Testis (tissue), 3 donors: ENCODE results near the gene KLK3. TPM values are rescaled to one million over a fixed set of nuclear protein-coding genes. Genes with fewer than 3 reads are reported as not detected.
A peak's percentile ranks its signal among the peaks of the same experiment; 100 is the strongest.

Experiments
- DNase-seq: peaks from one replicate; pipeline ENCODE4 v3.0.0-alpha.2; 2019
- H3K27ac ChIP-seq, 2 donors: fragments of 200-600 bp; sonication (generic); one replicate each; pipeline ENCODE4 v1.5.1; 2019
- H3K27me3 ChIP-seq: fragments of 200-600 bp; sonication (generic); one replicate; pipeline ENCODE4 v1.5.1; 2019
- H3K36me3 ChIP-seq: fragments of 200-600 bp; sonication (generic); one replicate; pipeline ENCODE4 v1.5.1; 2017; ENCODE audit warnings: low read depth; ENCODE audit errors: missing control alignments
- H3K4me1 ChIP-seq: fragments of 200-600 bp; sonication (generic); one replicate; pipeline ENCODE4 v1.5.1; 2019
- H3K4me3 ChIP-seq, 2 donors: fragments of 200-600 bp; sonication (generic); one replicate each; pipeline ENCODE4 v1.5.1; 2017 to 2019
- H3K9me3 ChIP-seq: fragments of 200-600 bp; sonication (generic); one replicate; pipeline ENCODE4 v1.5.1; 2017
- CTCF ChIP-seq, 3 experiments: fragments of 450-650 bp in 2 of 3; fragments of 200-600 bp in 1 of 3; sonication (generic) in 1 of 3; IDR thresholded peaks; one replicate each; pipeline ENCODE4 v1.5.1; 2016 to 2019; ENCODE audit warnings: antibody characterized with exemption in 3 of 3, mild to moderate bottlenecking in 2 of 3, moderate library complexity in 1 of 3
- POLR2A ChIP-seq: fragments of 450-650 bp; IDR thresholded peaks from one replicate; pipeline ENCODE4 v1.6.1; 2017; ENCODE audit warnings: antibody characterized with exemption, mild to moderate bottlenecking, moderate library complexity
- WGBS, 2 donors: methylation state at CpG; one replicate each; pipeline ENCODE4 v1.1.5; 2018; 5-methylcytosine and 5-hydroxymethylcytosine counted together
- intact Hi-C: fragments of 100-400 bp; cut with DNase I; formaldehyde crosslinking; loops from one replicate; pipeline ENCODE4 v1.15.1; 2023; ENCODE audit warnings: low total_unique reads
- polyA plus RNA-seq: library from polyadenylated mRNA; stranded (reverse); fragments of 350-450 nt; fragmentation: Illumina TruSeq; extraction: RNeasy Lipid Tissue Mini Kit (QIAGEN cat#74804); gene quantifications from one replicate; pipeline ENCODE4 v1.2.3, GENCODE V29; 2014; ENCODE audit warnings: low read depth, low replicate concordance; ENCODE audit not compliant: insufficient read depth
- total RNA-seq, 2 donors: library from RNA; depleted of rRNA; stranded (reverse); fragments of >200 nt; gene quantifications; one replicate each; pipeline ENCODE4 v1.2.3, GENCODE V29; 2016

KLK3 gene
- total and polyA plus RNA-seq, 3 donors from 2014 or later, result 0.63 to 1.3 (median 0.81) TPM

- WGBS, 2 donors, result 73 to 80% methylated on average over 2 to 3 of the region's 3 CpGs
Measured at GRCh38 chr19:50897612-50898011, 42.9 kb downstream of the KLK3 start.

GRCh38 chr19:50898018-50898417, 43.3 kb downstream of the KLK3 start:
- Histone ChIP-seq H3K36me3 (no peaks in the 10 kb centered on the region), H3K4me3 (no peak overlapping the region), H3K27me3 (no peaks in the 10 kb centered on the region), H3K9me3 (no peaks in the 10 kb centered on the region), H3K27ac (no peak overlapping the region), H3K4me1 (no peaks in the 10 kb centered on the region)
- no peak for DNase-seq
- intact Hi-C loops, result no loop called here
- TF ChIP-seq CTCF (IDR thresholded peaks at IDR 0.05), result no peak
- TF ChIP-seq POLR2A, result no peak
- WGBS, 2 donors, result 84 to 87% methylated on average over 4 of the region's 4 CpGs

More at GRCh38 chr19:50897612-50898011, 42.9 kb downstream of the KLK3 start:
- Histone ChIP-seq H3K27me3 (no peaks in the 10 kb centered on the region), H3K27ac (no peak overlapping the region), H3K36me3 (no peaks in the 10 kb centered on the region), H3K4me1 (no peaks in the 10 kb centered on the region), H3K4me3 (no peak overlapping the region), H3K9me3 (no peaks in the 10 kb centered on the region)
- TF ChIP-seq CTCF (IDR thresholded peaks at IDR 0.05) (no peak), POLR2A (no peak)
- intact Hi-C loops, result no loop called here
- DNase-seq, result no peak

- Histone ChIP-seq H3K27ac (no peak overlapping the region), H3K4me1 (no peaks in the 10 kb centered on the region), H3K36me3 (no peaks in the 10 kb centered on the region), H3K9me3 (no peaks in the 10 kb centered on the region), H3K27me3 (no peaks in the 10 kb centered on the region), H3K4me3 (no peak overlapping the region)
- intact Hi-C loops, result no loop called here
- no peak for DNase-seq
- 88 to 93% methylated on average over 3 of the region's 3 CpGs for WGBS, 2 donors
- TF ChIP-seq CTCF (IDR thresholded peaks at IDR 0.05) (no peak), POLR2A (no peak)
Measured at GRCh38 chr19:50899569-50899968, 44.9 kb downstream of the KLK3 start.

GRCh38 chr19:50902640-50903039, 47.9 kb downstream of the KLK3 start:
- Histone ChIP-seq H3K27ac (no peak overlapping the region), H3K36me3 (no peaks in the 10 kb centered on the region), H3K27me3 (no peaks in the 10 kb centered on the region), H3K9me3 (no peaks in the 10 kb centered on the region), H3K4me1 (no peaks in the 10 kb centered on the region), H3K4me3 (no peak overlapping the region)
- no peak for TF ChIP-seq CTCF (IDR thresholded peaks at IDR 0.05)
- 79 to 84% methylated on average over 4 of the region's 4 CpGs for WGBS, 2 donors
- no peak for DNase-seq
- intact Hi-C loops, result no loop called here

GRCh38 chr19:50906217-50906616, 51.5 kb downstream of the KLK3 start:
- intact Hi-C loops, result no loop called here
- H3K9me3 ChIP-seq, result no peaks in the 10 kb centered on the region
- no peaks in the 10 kb centered on the region for H3K27me3 ChIP-seq
- DNase-seq, result peak; percentile 52
- H3K27ac ChIP-seq, result no peak overlapping the region
- TF ChIP-seq CTCF (IDR thresholded peaks at IDR 0.05), result peak in 1 of 3 experiments; percentile 33
- no peak for TF ChIP-seq POLR2A
- no peaks in the 10 kb centered on the region for H3K36me3 ChIP-seq
- 49 to 50% methylated on average over 5 of the region's 5 CpGs for WGBS, 2 donors
- H3K4me1 ChIP-seq, result no peaks in the 10 kb centered on the region
- H3K4me3 ChIP-seq, result no peak overlapping the region
